Tibial artery (tissue), 4 donors: ENCODE measurements around the gene ALKAL2.
"Not testable (repeated sequence)": the region's sequence is repeated elsewhere in the genome, so short reads cannot be mapped to it uniquely, and the experiment has no call there.

Experiments
- DNase-seq, 2 donors: peaks; one replicate each; pipeline ENCODE4 v3.0.0-alpha.2; 2019
- H3K27ac ChIP-seq, 2 donors: fragments of 200-600 bp; sonication (generic) in 1 of 2; 1 replicate in 1 of 2; 2 replicates in 1 of 2; pipeline ENCODE4 v1.5.1; 2018 to 2019; ENCODE audit warnings: mild to moderate bottlenecking in 1 of 2
- H3K27me3 ChIP-seq, 2 donors: fragments of 200-600 bp; sonication (generic) in 1 of 2; one replicate each; pipeline versions ENCODE4 v1.5.1 to v1.6.0; 2016 to 2019
- H3K36me3 ChIP-seq, 3 donors: fragments of 200-600 bp; sonication (generic) in 2 of 3; one replicate each; pipeline ENCODE4 v1.5.1; 2016 to 2019; ENCODE audit warnings: mild to moderate bottlenecking in 2 of 3
- H3K4me1 ChIP-seq, 4 donors: fragments of 200-600 bp; sonication (generic) in 2 of 4; 1 replicate in 3 of 4; 2 replicates in 1 of 4; pipeline ENCODE4 v1.5.1; 2016 to 2019
- H3K4me3 ChIP-seq, 2 donors: fragments of 200-600 bp; sonication (generic) in 1 of 2; 1 replicate in 1 of 2; 2 replicates in 1 of 2; pipeline ENCODE4 v1.5.1; 2018 to 2019; ENCODE audit warnings: mild to moderate bottlenecking in 2 of 2
- H3K9me3 ChIP-seq, 3 donors: fragments of 200-600 bp; sonication (generic) in 1 of 3; one replicate each; pipeline ENCODE4 v1.5.1; 2016 to 2019
- intact Hi-C: fragments of 100-400 bp; cut with DNase I; formaldehyde crosslinking; loops from one replicate; pipeline ENCODE4 v1.15.0; 2023; ENCODE audit warnings: low total_unique reads
- TF ChIP-seq, protein P1 (sequence below), 2 experiments: fragments of 200-600 bp in 1 of 2; fragments of 450-650 bp in 1 of 2; IDR thresholded peaks; one replicate each; pipeline ENCODE4 v1.5.1; 2017 to 2019; ENCODE audit warnings: antibody characterized with exemption in 2 of 2, mild to moderate bottlenecking in 1 of 2, moderate library complexity in 1 of 2

The ALKAL2 gene

DNA sequence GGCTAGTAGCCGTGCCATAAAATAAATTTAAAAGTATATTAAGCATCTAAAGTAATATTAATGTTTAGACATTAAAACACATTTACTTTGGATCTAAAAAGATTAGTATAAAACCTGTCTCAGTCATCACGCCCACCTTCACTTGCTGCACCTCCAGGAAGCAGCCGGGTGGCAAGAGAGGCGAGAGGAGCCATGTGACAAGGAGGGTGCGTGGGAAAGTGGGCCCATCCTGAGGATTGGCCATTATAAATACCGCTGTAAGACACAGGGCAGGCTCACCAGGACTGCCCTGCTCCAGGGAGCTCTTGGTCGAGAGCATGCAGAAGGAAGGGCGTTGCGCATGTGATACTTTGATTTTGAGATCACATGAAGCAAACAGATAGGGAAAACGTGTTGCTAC is 34.4 kb upstream of the ALKAL2 start:
- Histone ChIP-seq H3K36me3 (no peaks in the 10 kb centered on the region), H3K27me3 (no peaks in the 10 kb centered on the region), H3K4me3 (no peak overlapping the region), H3K4me1 (no peaks in the 10 kb centered on the region), H3K9me3 (no peaks in the 10 kb centered on the region), H3K27ac (no peak overlapping the region)
- no peak for DNase-seq
- intact Hi-C loops: no loop called here
- TF ChIP-seq, protein P1, sequence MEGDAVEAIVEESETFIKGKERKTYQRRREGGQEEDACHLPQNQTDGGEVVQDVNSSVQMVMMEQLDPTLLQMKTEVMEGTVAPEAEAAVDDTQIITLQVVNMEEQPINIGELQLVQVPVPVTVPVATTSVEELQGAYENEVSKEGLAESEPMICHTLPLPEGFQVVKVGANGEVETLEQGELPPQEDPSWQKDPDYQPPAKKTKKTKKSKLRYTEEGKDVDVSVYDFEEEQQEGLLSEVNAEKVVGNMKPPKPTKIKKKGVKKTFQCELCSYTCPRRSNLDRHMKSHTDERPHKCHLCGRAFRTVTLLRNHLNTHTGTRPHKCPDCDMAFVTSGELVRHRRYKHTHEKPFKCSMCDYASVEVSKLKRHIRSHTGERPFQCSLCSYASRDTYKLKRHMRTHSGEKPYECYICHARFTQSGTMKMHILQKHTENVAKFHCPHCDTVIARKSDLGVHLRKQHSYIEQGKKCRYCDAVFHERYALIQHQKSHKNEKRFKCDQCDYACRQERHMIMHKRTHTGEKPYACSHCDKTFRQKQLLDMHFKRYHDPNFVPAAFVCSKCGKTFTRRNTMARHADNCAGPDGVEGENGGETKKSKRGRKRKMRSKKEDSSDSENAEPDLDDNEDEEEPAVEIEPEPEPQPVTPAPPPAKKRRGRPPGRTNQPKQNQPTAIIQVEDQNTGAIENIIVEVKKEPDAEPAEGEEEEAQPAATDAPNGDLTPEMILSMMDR (IDR thresholded peaks at IDR 0.05): no peak

DNA sequence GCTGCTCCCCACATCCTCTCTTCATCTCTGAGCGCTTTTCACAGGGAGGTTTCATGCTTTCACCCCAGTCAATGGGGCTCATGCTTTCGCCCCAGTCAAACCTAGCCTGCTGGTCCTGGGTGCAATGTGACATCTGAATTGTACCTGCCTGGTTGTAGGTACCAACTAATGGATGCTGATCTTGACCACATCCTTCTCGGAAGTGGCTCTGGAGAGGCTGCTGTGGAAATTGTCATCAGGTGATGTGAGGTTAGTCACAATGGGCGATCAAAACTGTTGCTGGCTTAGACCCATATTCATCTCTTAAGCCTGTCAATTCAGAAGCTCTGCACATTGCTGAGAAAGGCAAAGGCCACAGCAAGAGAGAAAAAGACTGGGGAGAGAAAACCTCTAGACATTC is 32.7 kb upstream of the ALKAL2 start:
- H3K9me3 ChIP-seq: no peaks in the 10 kb centered on the region
- no peaks in the 10 kb centered on the region for H3K27me3 ChIP-seq
- intact Hi-C loops: no loop called here
- no peaks in the 10 kb centered on the region for H3K36me3 ChIP-seq
- H3K4me3 ChIP-seq: no peak overlapping the region
- no peaks in the 10 kb centered on the region for H3K4me1 ChIP-seq
- H3K27ac ChIP-seq: no peak overlapping the region
- DNase-seq: no peak
- TF ChIP-seq, protein P1 (IDR thresholded peaks at IDR 0.05): no peak

DNA sequence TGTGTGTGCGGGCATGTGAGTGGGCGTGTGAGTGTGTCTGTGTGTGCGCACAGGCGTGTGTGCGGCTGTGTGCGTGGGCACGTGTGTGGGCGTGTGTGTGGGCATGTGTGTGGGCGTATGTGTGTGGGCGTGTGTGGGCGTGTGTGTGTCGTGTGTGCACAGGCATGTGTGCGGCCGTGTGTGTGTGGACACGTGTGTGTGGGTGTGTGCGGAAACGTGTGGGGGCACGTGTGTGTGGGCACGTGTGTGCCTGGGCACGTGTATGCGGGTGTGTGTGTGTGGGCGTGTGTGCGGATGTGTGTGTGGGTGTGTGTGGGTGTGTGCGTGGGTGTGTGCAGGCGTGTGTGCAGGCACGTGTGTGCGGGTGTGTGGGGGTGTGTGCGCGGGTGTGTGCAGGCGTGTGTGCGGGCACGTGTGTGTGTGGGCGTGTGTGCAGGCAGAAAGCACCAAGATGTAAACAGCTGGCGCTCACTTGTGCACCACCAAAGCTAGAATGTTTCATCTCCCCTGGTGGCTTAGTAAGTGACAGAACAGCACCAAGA is 31.2 kb upstream of the ALKAL2 start:
- no peak overlapping the region for H3K27ac ChIP-seq
- H3K9me3 ChIP-seq: no peaks in the 10 kb centered on the region
- TF ChIP-seq, protein P1 (IDR thresholded peaks at IDR 0.05): no peak
- peaks cover 0 to 2% of the 10 kb centered on the region in 2 donors for H3K27me3 ChIP-seq
- H3K4me1 ChIP-seq: no peaks in the 10 kb centered on the region
- no peak overlapping the region for H3K4me3 ChIP-seq
- intact Hi-C loops: no loop called here
- H3K36me3 ChIP-seq: no peaks in the 10 kb centered on the region
- DNase-seq: no peak

DNA sequence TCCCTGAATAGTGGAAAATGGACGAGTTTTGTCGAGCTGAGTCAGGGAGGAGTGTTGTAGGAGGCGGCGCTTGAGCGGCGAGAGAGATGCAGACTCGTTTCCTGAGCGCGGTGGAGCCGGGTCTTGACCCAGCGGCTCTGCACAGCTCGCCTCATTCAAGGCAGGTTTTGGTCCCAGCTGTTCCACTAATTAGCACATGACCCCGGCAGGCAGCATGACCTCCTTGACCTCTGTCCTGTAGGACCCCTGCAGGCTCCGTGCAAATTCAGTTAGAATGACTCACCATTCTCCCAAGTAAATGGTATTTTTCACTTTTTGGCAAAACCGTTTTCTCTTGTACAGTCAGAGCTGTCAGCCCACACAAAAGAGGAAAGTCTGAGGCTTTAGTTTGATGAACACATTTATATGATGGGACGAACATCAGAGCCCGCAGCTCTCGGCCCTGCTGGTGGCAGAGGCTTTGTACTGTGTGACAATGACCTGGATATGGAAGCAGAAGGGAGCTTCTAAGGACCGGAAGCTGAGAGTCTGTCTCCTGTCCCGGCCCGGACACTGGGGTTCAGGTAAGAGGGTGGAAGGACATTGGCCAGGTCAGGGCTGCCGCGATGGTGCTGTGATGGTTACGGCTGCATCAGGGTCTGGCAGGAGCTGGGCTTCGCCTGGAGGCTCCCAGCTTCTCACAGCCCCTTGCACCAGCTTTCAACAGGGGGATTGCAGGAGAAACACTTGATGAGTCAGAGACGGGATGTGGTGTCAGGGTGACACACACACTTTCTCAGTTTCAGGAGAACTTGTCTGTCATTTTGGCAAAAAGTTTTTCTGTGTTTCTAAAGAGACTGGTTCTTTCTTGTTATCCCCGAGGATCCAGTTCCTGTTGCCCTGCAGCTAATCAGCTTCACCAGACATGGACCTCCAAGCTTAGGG is 29.9 kb upstream of the ALKAL2 start:
- no peaks in the 10 kb centered on the region for H3K36me3 ChIP-seq
- no peaks in the 10 kb centered on the region for H3K4me1 ChIP-seq
- H3K27me3 ChIP-seq: peaks cover 0 to 6% of the 10 kb centered on the region in 2 donors
- no peaks in the 10 kb centered on the region for H3K9me3 ChIP-seq
- H3K4me3 ChIP-seq: no peak overlapping the region
- TF ChIP-seq, protein P1 (IDR thresholded peaks at IDR 0.05): no peak
- DNase-seq: no peak
- intact Hi-C loops: no loop called here
- H3K27ac ChIP-seq: no peak overlapping the region

DNA sequence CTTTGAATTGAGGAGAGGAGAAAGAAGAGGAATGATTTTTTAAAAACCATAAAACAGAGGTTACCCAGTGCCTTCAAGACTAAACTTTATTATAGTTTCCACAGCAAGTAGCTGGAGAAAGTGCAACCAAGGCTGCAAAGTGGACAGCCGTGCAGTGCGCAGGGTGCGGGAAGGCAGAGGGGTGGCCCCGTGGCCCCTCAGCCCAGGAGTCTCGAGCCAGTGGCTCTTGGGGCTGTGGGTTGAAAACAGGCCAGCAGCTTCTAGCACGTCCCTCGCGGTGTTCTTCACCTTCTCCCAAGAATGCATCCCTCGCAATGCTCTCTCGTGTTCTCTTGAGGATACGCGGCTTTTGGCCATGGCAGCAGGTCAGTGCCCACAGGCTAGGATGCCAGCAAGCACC is 28.5 kb upstream of the ALKAL2 start:
- Histone ChIP-seq H3K4me1 (no peaks in the 10 kb centered on the region), H3K9me3 (no peaks in the 10 kb centered on the region), H3K36me3 (no peaks in the 10 kb centered on the region), H3K4me3 (no peak overlapping the region), H3K27me3 (peaks cover 0 to 6% of the 10 kb centered on the region in 2 donors), H3K27ac (no peak overlapping the region)
- intact Hi-C loops: no loop called here
- no peak for DNase-seq
- TF ChIP-seq, protein P1 (IDR thresholded peaks at IDR 0.05): no peak

DNA sequence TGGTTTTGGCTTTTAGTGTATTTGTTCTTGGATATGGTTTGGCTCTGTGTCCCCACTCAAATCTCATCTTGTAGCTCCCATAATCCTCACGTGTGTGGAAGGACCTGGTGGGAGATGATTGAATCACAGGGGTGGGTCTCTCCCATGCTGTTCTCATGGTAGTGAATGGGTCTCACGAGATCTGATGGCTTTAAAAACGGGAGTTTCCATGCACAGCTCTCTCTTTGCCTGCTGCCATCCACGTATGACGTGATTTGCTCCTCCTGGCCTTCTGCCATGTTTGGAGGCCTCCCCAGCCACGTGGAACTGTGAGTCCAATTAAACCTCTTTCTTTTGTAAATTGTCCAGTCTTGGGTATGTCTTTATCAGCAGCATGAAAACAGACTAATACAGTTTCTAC is 28.0 kb upstream of the ALKAL2 start:
- H3K9me3 ChIP-seq, intact Hi-C loops, H3K4me1 ChIP-seq, DNase-seq, H3K27me3 ChIP-seq, H3K27ac ChIP-seq, H3K4me3 ChIP-seq, H3K36me3 ChIP-seq: not testable (repeated sequence)
